ENCODE results near the gene HOXB8.

HOXB8 gene

GRCh38 chr17:48615047-48615962, at the start of gene HOXB8:
TSS of gene HOXB8 (minus strand) at chr17:48615292. CDS start at chr17:48614704, 588 bp downstream.
- DNase-seq = no peak

GRCh38 chr17:48663134-48663924, 48.2 kb upstream of the HOXB8 start:
- no peak for DNase-seq

GRCh38 chr17:48655913-48656312, 40.8 kb upstream of the HOXB8 start:
- no peak for DNase-seq

- DNase-seq = no peak
Observed at GRCh38 chr17:48649741-48650140, 34.6 kb upstream of the HOXB8 start.

GRCh38 chr17:48647963-48648245, 32.8 kb upstream of the HOXB8 start:
- DNase-seq = no peak

- DNase-seq = no peak
Observed at GRCh38 chr17:48647103-48647962, 32.2 kb upstream of the HOXB8 start.

- peak; percentile 32 for DNase-seq
Observed at GRCh38 chr17:48646183-48647102, 31.4 kb upstream of the HOXB8 start.

- no peak for DNase-seq
Observed at GRCh38 chr17:48645639-48646182, 30.6 kb upstream of the HOXB8 start.

GRCh38 chr17:48644910-48645557, 29.9 kb upstream of the HOXB8 start:
- DNase-seq = no peak

GRCh38 chr17:48644159-48644558, 29.1 kb upstream of the HOXB8 start:
- DNase-seq = no peak

- no peak for DNase-seq
Observed at GRCh38 chr17:48643697-48644012, 28.6 kb upstream of the HOXB8 start.

- DNase-seq = no peak
Observed at GRCh38 chr17:48642843-48643696, 28.0 kb upstream of the HOXB8 start.

GRCh38 chr17:48642059-48642842, 27.2 kb upstream of the HOXB8 start:
- no peak for DNase-seq

GRCh38 chr17:48641541-48642058, 26.5 kb upstream of the HOXB8 start:
- DNase-seq = no peak

- DNase-seq = no peak
Observed at GRCh38 chr17:48640858-48641180, 25.7 kb upstream of the HOXB8 start.

GRCh38 chr17:48639982-48640857, 25.1 kb upstream of the HOXB8 start:
- DNase-seq = no peak

- DNase-seq = no peak
Observed at GRCh38 chr17:48639136-48639535, 24.0 kb upstream of the HOXB8 start.

Data from CD4-positive, alpha-beta T cell treated with Interleukin-6 for 4 hours (primary cell).